Prostate gland (tissue), 2 donors: ENCODE measurements around the gene NRM.

Source experiments
- POLR2A ChIP-seq: fragments of 450-650 bp; IDR thresholded peaks from one replicate; pipeline ENCODE4 v1.6.1; 2016; ENCODE audit warnings: antibody characterized with exemption, mild to moderate bottlenecking
- TF ChIP-seq, protein P1 (sequence below), 4 experiments: fragments of 200-600 bp in 2 of 4; fragments of 450-650 bp in 2 of 4; sonication (generic) in 2 of 4; IDR thresholded peaks; 1 replicate in 3 of 4; 2 replicates in 1 of 4; pipeline ENCODE4 v1.5.1; 2016 to 2019; ENCODE audit warnings: antibody characterized with exemption in 4 of 4, mild to moderate bottlenecking in 2 of 4, moderate library complexity in 2 of 4

GRCh38 chr6:30678964-30679726 lies 11.6 kb downstream of the NRM start:
- TF ChIP-seq, protein P1, sequence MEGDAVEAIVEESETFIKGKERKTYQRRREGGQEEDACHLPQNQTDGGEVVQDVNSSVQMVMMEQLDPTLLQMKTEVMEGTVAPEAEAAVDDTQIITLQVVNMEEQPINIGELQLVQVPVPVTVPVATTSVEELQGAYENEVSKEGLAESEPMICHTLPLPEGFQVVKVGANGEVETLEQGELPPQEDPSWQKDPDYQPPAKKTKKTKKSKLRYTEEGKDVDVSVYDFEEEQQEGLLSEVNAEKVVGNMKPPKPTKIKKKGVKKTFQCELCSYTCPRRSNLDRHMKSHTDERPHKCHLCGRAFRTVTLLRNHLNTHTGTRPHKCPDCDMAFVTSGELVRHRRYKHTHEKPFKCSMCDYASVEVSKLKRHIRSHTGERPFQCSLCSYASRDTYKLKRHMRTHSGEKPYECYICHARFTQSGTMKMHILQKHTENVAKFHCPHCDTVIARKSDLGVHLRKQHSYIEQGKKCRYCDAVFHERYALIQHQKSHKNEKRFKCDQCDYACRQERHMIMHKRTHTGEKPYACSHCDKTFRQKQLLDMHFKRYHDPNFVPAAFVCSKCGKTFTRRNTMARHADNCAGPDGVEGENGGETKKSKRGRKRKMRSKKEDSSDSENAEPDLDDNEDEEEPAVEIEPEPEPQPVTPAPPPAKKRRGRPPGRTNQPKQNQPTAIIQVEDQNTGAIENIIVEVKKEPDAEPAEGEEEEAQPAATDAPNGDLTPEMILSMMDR (IDR thresholded peaks at IDR 0.05) = peak; percentile 86 to 98 (median 98)
- TF ChIP-seq POLR2A = no peak
